Esophagus mucosa (tissue), 1 donor: ENCODE data around the gene EED. TPM values are rescaled to one million over a fixed set of nuclear protein-coding genes. Genes with fewer than 3 reads are reported as not detected.

ENCODE experiments used
- ATAC-seq: fragments of 200-7000 bp; cut with Tn5 transposase; one replicate; pipeline ENCODE4 v1.9.1; 2020
- total RNA-seq: library from RNA; stranded (reverse); gene quantifications from one replicate; pipeline ENCODE4 v1.2.4, GENCODE V29; 2023
- donor health status: DM: yes; HTN: yes; CAD: no.

Gene EED
- total RNA-seq, 1 donor from 2014 or later: 10.6 TPM

GRCh38 chr11:86248609-86249008 is 4.1 kb downstream of the EED start:
- ATAC-seq: no peak

- no peak for ATAC-seq
Measured at GRCh38 chr11:86249307-86250098, 5.0 kb downstream of the EED start.

- no peak for ATAC-seq
Measured at GRCh38 chr11:86251345-86251744, 6.8 kb downstream of the EED start.

GRCh38 chr11:86255896-86256295 is 11.3 kb downstream of the EED start:
- no peak for ATAC-seq

- no peak for ATAC-seq
Measured at GRCh38 chr11:86256608-86257007, 12.1 kb downstream of the EED start.

- ATAC-seq: no peak
Measured at GRCh38 chr11:86257446-86257845, 12.9 kb downstream of the EED start.

- no peak for ATAC-seq
Measured at GRCh38 chr11:86259730-86260129, 15.2 kb downstream of the EED start.

GRCh38 chr11:86261328-86261727 is 16.8 kb downstream of the EED start:
- ATAC-seq: no peak

- no peak for ATAC-seq
Measured at GRCh38 chr11:86262387-86262786, 17.8 kb downstream of the EED start.

- no peak for ATAC-seq
Measured at GRCh38 chr11:86264649-86265048, 20.1 kb downstream of the EED start.

- ATAC-seq: no peak
Measured at GRCh38 chr11:86265194-86265593, 20.6 kb downstream of the EED start.

- no peak for ATAC-seq
Measured at GRCh38 chr11:86269645-86270044, 25.1 kb downstream of the EED start.

- ATAC-seq: no peak
Measured at GRCh38 chr11:86274503-86274902, 29.9 kb downstream of the EED start.

- no peak for ATAC-seq
Measured at GRCh38 chr11:86274999-86275398, 30.4 kb downstream of the EED start.

GRCh38 chr11:86275493-86276370 is 31.2 kb downstream of the EED start:
- no peak for ATAC-seq

GRCh38 chr11:86277741-86278140 is 33.2 kb downstream of the EED start:
- no peak for ATAC-seq

GRCh38 chr11:86278226-86278625 is 33.7 kb downstream of the EED start:
- ATAC-seq: no peak

GRCh38 chr11:86279747-86280146 is 35.2 kb downstream of the EED start:
- no peak for ATAC-seq

GRCh38 chr11:86287468-86287796 is 42.9 kb downstream of the EED start:
- ATAC-seq: no peak

- no peak for ATAC-seq
Measured at GRCh38 chr11:86288776-86289507, 44.4 kb downstream of the EED start.

GRCh38 chr11:86289508-86290280 is 45.1 kb downstream of the EED start:
- peak; percentile 19 for ATAC-seq

GRCh38 chr11:86291466-86292262 is 47.1 kb downstream of the EED start:
- ATAC-seq: peak; percentile 69
